GM12878 (cell line): ENCODE results near the gene ANGPTL4. TPM values are rescaled to one million over a fixed set of nuclear protein-coding genes. Genes with fewer than 3 reads are reported as not detected.

ENCODE experiments used
- ATAC-seq: fragments of 200-7000 bp; cut with Tn5 transposase; 3 replicates; pipeline ENCODE4 v1.9.1; 2020; ENCODE audit warnings: mild to moderate bottlenecking, moderate library complexity
- BruUV-seq: library from RNA; stranded (reverse); fragments of 400-500 nt; replicated peaks from 2 replicates; lab custom pipeline; 2021; lab: Mats Ljungman, UMichigan
- CTCF ChIA-PET: fragments of 300-600 bp; sonication (Branson Sonifier 250); formaldehyde crosslinking; extraction: SDS; loops from one replicate; lab custom pipeline; 2021; ENCODE audit warnings: inconsistent platforms; lab: Yijun Ruan, JAX
- POLR2A ChIA-PET: fragments of 350-600 bp; formaldehyde crosslinking; extraction: SDS; loops from one replicate; lab custom pipeline; 2021; ENCODE audit warnings: inconsistent platforms; lab: Charles Lee
- RAD21 ChIA-PET: fragments of 300-600 bp; sonication (Branson Sonifier 250); formaldehyde crosslinking; loops from one replicate; lab custom pipeline; 2023; ENCODE audit warnings: antibody characterized with exemption; ENCODE audit not compliant: unreplicated experiment; lab: Charles Lee
- SMC1A ChIA-PET: fragments of 300-600 bp; sonication (Branson Sonifier 250); formaldehyde crosslinking; loops from one replicate; lab custom pipeline; 2023; ENCODE audit not compliant: unreplicated experiment, uncharacterized antibody; lab: Charles Lee
- DNase-seq: peaks from one replicate; pipeline ENCODE4 v3.0.0-alpha.2; 2011; ENCODE audit warnings: low read depth, low spot score
- FAIRE-seq: peaks from 3 replicates; lab custom pipeline; 2011; peaks lifted over from hg19 to GRCh38; lab: Jason Lieb, UNC
- H2AFZ ChIP-seq: 2 replicates; pipeline ENCODE4 v1.6.0; 2011; ENCODE audit warnings: low read depth, low read length, control low read depth; ENCODE audit not compliant: control insufficient read depth
- H3K27ac ChIP-seq: 2 replicates; pipeline ENCODE4 v1.5.1; 2011; ENCODE audit warnings: control low read depth; ENCODE audit not compliant: control insufficient read depth, insufficient read depth
- H3K27me3 ChIP-seq, 2 experiments: replicated peaks in 1 of 2; 2 replicates each; pipeline versions ENCODE4 v1.6.0 to v1.6.1; 2011; ENCODE audit warnings: low read length in 1 of 2; ENCODE audit not compliant: control insufficient read depth in 2 of 2, insufficient read depth in 2 of 2
- H3K36me3 ChIP-seq, 2 experiments: 2 replicates each; pipeline ENCODE4 v1.5.1; 2011; ENCODE audit warnings: low read length in 1 of 2; ENCODE audit not compliant: control insufficient read depth in 2 of 2, insufficient read depth in 2 of 2
- H3K4me1 ChIP-seq: 2 replicates; pipeline ENCODE4 v1.6.1; 2011; ENCODE audit warnings: mild to moderate bottlenecking, low read length, moderate library complexity, mixed read lengths; ENCODE audit not compliant: control insufficient read depth, insufficient read depth
- H3K4me2 ChIP-seq: 2 replicates; pipeline ENCODE4 v1.6.0; 2011; ENCODE audit warnings: control low read depth; ENCODE audit not compliant: control insufficient read depth, insufficient read depth
- H3K4me3 ChIP-seq: fragments of 200-600 bp; sonication (generic); 2 replicates; pipeline ENCODE4 v1.5.1; 2016
- H3K79me2 ChIP-seq: 2 replicates; pipeline ENCODE4 v1.6.0; 2011; ENCODE audit warnings: low read length; ENCODE audit not compliant: control insufficient read depth, insufficient read depth
- H3K9ac ChIP-seq: 2 replicates; pipeline ENCODE4 v1.8.0; 2011; ENCODE audit warnings: low read length, control low read depth, mixed read lengths; ENCODE audit not compliant: control insufficient read depth, insufficient read depth
- H3K9me3 ChIP-seq: replicated peaks from 3 replicates; pipeline ENCODE4 v1.5.1; 2011; ENCODE audit warnings: mild to moderate bottlenecking, low read length; ENCODE audit not compliant: control insufficient read depth, insufficient read depth
- H4K20me1 ChIP-seq: 2 replicates; pipeline ENCODE4 v1.6.0; 2011; ENCODE audit not compliant: control insufficient read depth, insufficient read depth
- ATF3 ChIP-seq: IDR thresholded peaks from 2 replicates; pipeline ENCODE4 v1.6.1; 2011; ENCODE audit warnings: low read depth, mild to moderate bottlenecking, low read length, moderate library complexity, borderline replicate concordance; ENCODE audit errors: extremely low read depth
- E2F8 ChIP-seq: fragments of 450-650 bp; IDR thresholded peaks from 2 replicates; pipeline ENCODE4 v1.6.1; 2018; ENCODE audit warnings: mild to moderate bottlenecking, low read depth, moderate library complexity; ENCODE audit not compliant: partially characterized antibody
- EGR1 ChIP-seq, 2 experiments: IDR thresholded peaks; 1 replicate in 1 of 2; 2 replicates in 1 of 2; pipeline ENCODE4 v1.6.1; 2011 to 2012; ENCODE audit warnings: low read depth in 2 of 2, low read length in 2 of 2, borderline replicate concordance in 1 of 2, mild to moderate bottlenecking in 1 of 2, moderate library complexity in 1 of 2
- MAX ChIP-seq: IDR thresholded peaks from 2 replicates; pipeline ENCODE4 v1.6.1; 2012; ENCODE audit warnings: low read depth, low read length, improper control_type of control experiment
- NFYA ChIP-seq: IDR thresholded peaks from 2 replicates; pipeline ENCODE4 v1.6.1; 2011; ENCODE audit warnings: low read depth, mild to moderate bottlenecking, low read length, improper control_type of control experiment, borderline replicate concordance
- NR2C1 ChIP-seq: fragments of 450-650 bp; IDR thresholded peaks from 2 replicates; pipeline ENCODE4 v1.6.1; 2017; ENCODE audit warnings: antibody characterized with exemption, mild to moderate bottlenecking, moderate library complexity
- PAX5 ChIP-seq: IDR thresholded peaks from 2 replicates; pipeline ENCODE4 v1.6.1; 2011; ENCODE audit warnings: low read depth, low read length, borderline replicate concordance
- PAX8 ChIP-seq: fragments of 450-650 bp; IDR thresholded peaks from 2 replicates; pipeline ENCODE4 v1.6.1; 2017; ENCODE audit warnings: mild to moderate bottlenecking, moderate library complexity
- SPI1 ChIP-seq: IDR thresholded peaks from 2 replicates; pipeline ENCODE4 v1.6.1; 2011; ENCODE audit warnings: low read depth, mild to moderate bottlenecking, low read length, moderate library complexity, borderline replicate concordance; ENCODE audit not compliant: insufficient read depth
- ZNF24 ChIP-seq: fragments of 450-650 bp; IDR thresholded peaks from 2 replicates; pipeline ENCODE4 v1.6.1; 2017; ENCODE audit warnings: antibody characterized with exemption, mild to moderate bottlenecking
- WGBS: methylation state at CpG from one replicate; pipeline ENCODE4 v1.1.6; 2016; ENCODE audit warnings: low lambda C conversion rate; ENCODE audit not compliant: insufficient replicate concordance, insufficient coverage; ENCODE audit errors: missing lambda C conversion rate; 5-methylcytosine and 5-hydroxymethylcytosine counted together
- in situ Hi-C: fragments of 300-500 bp; cut with MboI; formaldehyde crosslinking; loops from 9 replicates; pipeline ENCODE4 v1.14.3; 2018; ENCODE audit warnings: mixed read lengths
- intact Hi-C: fragments of 100-400 bp; cut with micrococcal nuclease; formaldehyde crosslinking; loops from one replicate; pipeline ENCODE4 v1.14.2; 2022; ENCODE audit not compliant: unreplicated experiment
- polyA plus RNA-seq, 11 experiments: library from polyadenylated mRNA; depleted of rRNA in 4 of 11; unstranded in 6 of 11; stranded (reverse) in 5 of 11; fragments of >200 nt; fragmentation: Nextera tagmentation in 4 of 11; fragmentation: Illumina TruSeq in 1 of 11; extraction: Ambion mirVana in 4 of 11; extraction: Trizol in 1 of 11; gene quantifications; 1 replicate in 1 of 11; 2 replicates in 10 of 11; pipeline versions ENCODE4 v1.2.1 to v1.2.3, GENCODE V29; 2011 to 2016; ENCODE audit warnings: inconsistent platforms in 2 of 11, missing spikeins in 2 of 11, low read depth in 1 of 11
- total RNA-seq, 4 experiments: library from RNA; depleted of rRNA in 3 of 4; stranded (reverse); fragments of >200 nt in 3 of 4; fragmentation: Illumina TruSeq in 1 of 4; extraction: Trizol in 1 of 4; gene quantifications; 2 replicates each; pipeline versions ENCODE4 v1.2.1 to v1.2.3, GENCODE V29; 2013 to 2021

ANGPTL4 gene
- total and polyA plus RNA-seq, 10 of the 15 experiments (the other 5 are each of a cell fraction or from before 2014, with no cell fraction given) = 0.45 TPM; not detected in 9

GRCh38 chr19:8367327-8368001 lies 3.5 kb downstream of the ANGPTL4 start:
- ChIA-PET CTCF (interaction anchor here (0.9 to 1.0 kb wide), 2 partner anchors 46 to 138 kb away, joined by 3 read pairs; no protein-coding TSS in a partner anchor), POLR2A (interaction anchor here (0.6 kb wide), 1 partner anchor 317 kb away, joined by 3 read pairs; no protein-coding TSS in a partner anchor), SMC1A (no interaction called here), RAD21 (no interaction called here)
- no peak overlapping the region for H3K27ac ChIP-seq
- peaks cover 0 to 6% of the 10 kb centered on the region in 2 experiments; a peak in 2 of 4 replicates for H3K27me3 ChIP-seq
- in situ Hi-C loops = no loop called here
- no peaks in the 10 kb centered on the region for H3K9me3 ChIP-seq
- WGBS = 28% methylated on average over 23 of the region's 23 CpGs
- H3K4me3 ChIP-seq = no peak overlapping the region
- ATAC-seq (no peak), DNase-seq (no peak), FAIRE-seq (no peak)
- H3K4me2 ChIP-seq = no peak overlapping the region
- no peak overlapping the region for H3K9ac ChIP-seq
- H2AFZ ChIP-seq = no peak overlapping the region
- H4K20me1 ChIP-seq = no peaks in the 10 kb centered on the region
- BruUV-seq = no TSS peak
- H3K79me2 ChIP-seq = no peaks in the 10 kb centered on the region
- intact Hi-C loops = no loop called here
- TF ChIP-seq SPI1 = no peak
- TF ChIP-seq ZNF24 = 0 out of 2 replicates have a peak, but pooled peaks have one; percentile 40
- no peaks in the 10 kb centered on the region for H3K36me3 ChIP-seq
- H3K4me1 ChIP-seq = no peaks in the 10 kb centered on the region

- H3K4me1 ChIP-seq = no peaks in the 10 kb centered on the region
- no peak overlapping the region for H3K27ac ChIP-seq
- no peak overlapping the region for H3K4me3 ChIP-seq
- H3K9ac ChIP-seq = no peak overlapping the region
- BruUV-seq = no TSS peak
- no peaks in the 10 kb centered on the region for H3K36me3 ChIP-seq
- ATAC-seq (no peak), DNase-seq (no peak), FAIRE-seq (no peak)
- no peaks in the 10 kb centered on the region for H3K27me3 ChIP-seq
- in situ Hi-C loops (no loop called here), intact Hi-C loops (no loop called here)
- H3K79me2 ChIP-seq = no peaks in the 10 kb centered on the region
- ChIA-PET POLR2A (interaction anchor here (0.5 to 0.6 kb wide), 2 partner anchors 29 to 49 kb away, joined by 3 read pairs; no protein-coding TSS in a partner anchor), CTCF (interaction anchor here (0.6 to 1.1 kb wide), 2 partner anchors 22 to 138 kb away, joined by 3 read pairs; no protein-coding TSS in a partner anchor), SMC1A (no interaction called here), RAD21 (no interaction called here)
- no peaks in the 10 kb centered on the region for H4K20me1 ChIP-seq
- H2AFZ ChIP-seq = no peak overlapping the region
- no peaks in the 10 kb centered on the region for H3K9me3 ChIP-seq
- 57% methylated on average over 19 of the region's 19 CpGs for WGBS
- no peak overlapping the region for H3K4me2 ChIP-seq
- no peak for TF ChIP-seq PAX8
- no peak for TF ChIP-seq MAX
- TF ChIP-seq ATF3 = no peak
- TF ChIP-seq E2F8 = no peak
- TF ChIP-seq NFYA = no peak
- TF ChIP-seq PAX5 = no peak
- no peak for TF ChIP-seq NR2C1
- no peak for TF ChIP-seq EGR1 (IDR thresholded peaks at IDR 0.05; ENCODE audit: borderline replicate concordance in 1 of 2, low read depth in 2 of 2, low read length in 2 of 2)
Measured at GRCh38 chr19:8370176-8371010, 6.4 kb downstream of the ANGPTL4 start.
